B cell (primary cell): ENCODE data around the gene WNT11. TPM values are rescaled to one million over a fixed set of nuclear protein-coding genes. Genes with fewer than 3 reads are reported as not detected.

Experiments
- ATAC-seq: fragments of 200-7000 bp; cut with Tn5 transposase; one replicate; pipeline ENCODE4 v1.10.0; 2021; ENCODE audit warnings: low read depth, mild to moderate bottlenecking, moderate number of reproducible peaks, moderate library complexity
- CTCF ChIA-PET: fragments of 350-600 bp; sonication (Branson Sonifier 250); formaldehyde crosslinking; loops from one replicate; lab custom pipeline; 2021; ENCODE audit warnings: antibody characterized with exemption, inconsistent platforms; lab: Charles Lee
- POLR2A ChIA-PET: fragments of 350-600 bp; sonication (Branson Sonifier 250); formaldehyde crosslinking; loops from one replicate; lab custom pipeline; 2021; ENCODE audit warnings: antibody characterized with exemption; lab: Charles Lee
- DNase-seq: peaks from one replicate; pipeline ENCODE4 v3.0.0; 2013
- H2AFZ ChIP-seq: 2 replicates; pipeline ENCODE4 v1.6.1; 2012; ENCODE audit warnings: mild to moderate bottlenecking, low read depth, low read length; ENCODE audit not compliant: insufficient read depth, poor library complexity, severe bottlenecking
- H3K27ac ChIP-seq, 2 donors: 1 replicate in 1 of 2; 2 replicates in 1 of 2; pipeline ENCODE4 v1.5.1; 2012 to 2013; ENCODE audit warnings: low read length in 2 of 2, mild to moderate bottlenecking in 2 of 2, moderate library complexity in 1 of 2
- H3K27me3 ChIP-seq, 4 experiments: fragments of 200-600 bp in 1 of 4; sonication (generic) in 1 of 4; replicated peaks in 1 of 4; 1 replicate in 2 of 4; 2 replicates in 2 of 4; pipeline versions ENCODE4 v1.6.1 to v1.7.0; 2013 to 2016; ENCODE audit warnings: low read length in 3 of 4, mild to moderate bottlenecking in 2 of 4, mixed read lengths in 1 of 4, moderate library complexity in 1 of 4; ENCODE audit not compliant: insufficient read depth in 4 of 4, control insufficient read depth in 3 of 4; ENCODE audit errors: control extremely low read depth in 1 of 4
- H3K36me3 ChIP-seq, 2 experiments: replicated peaks in 1 of 2; 1 replicate in 1 of 2; 2 replicates in 1 of 2; pipeline versions ENCODE4 v1.6.1 to v1.7.1; 2013; ENCODE audit warnings: low read length in 1 of 2; ENCODE audit not compliant: insufficient read depth in 2 of 2, control insufficient read depth in 1 of 2; ENCODE audit errors: control extremely low read depth in 1 of 2, extremely low read depth in 1 of 2
- H3K4me1 ChIP-seq, 2 donors: fragments of 200-600 bp in 1 of 2; sonication (generic) in 1 of 2; 1 replicate in 1 of 2; 2 replicates in 1 of 2; pipeline versions ENCODE4 v1.5.1 to v1.6.1; 2013 to 2017; ENCODE audit warnings: low read length in 2 of 2; ENCODE audit not compliant: control insufficient read depth in 2 of 2, insufficient read depth in 2 of 2
- H3K4me2 ChIP-seq: replicated peaks from 2 replicates; pipeline ENCODE3; 2012; ENCODE audit warnings: mild to moderate bottlenecking, low read depth, low read length; ENCODE audit not compliant: poor library complexity, severe bottlenecking
- H3K4me3 ChIP-seq, 5 experiments: fragments of 200-600 bp in 1 of 5; sonication (generic) in 1 of 5; 1 replicate in 3 of 5; 2 replicates in 2 of 5; pipeline versions ENCODE4 v1.5.1 to v1.7.0; 2011 to 2016; ENCODE audit warnings: low read length in 4 of 5, mild to moderate bottlenecking in 4 of 5, low read depth in 2 of 5, control low read depth in 1 of 5, moderate library complexity in 1 of 5; ENCODE audit not compliant: insufficient read depth in 1 of 5; ENCODE audit errors: control extremely low read depth in 1 of 5, extremely low read depth in 1 of 5
- H3K79me2 ChIP-seq: fragments of 200-600 bp; sonication (generic); one replicate; pipeline ENCODE4 v1.6.0; 2016; ENCODE audit warnings: low read length; ENCODE audit not compliant: control insufficient read depth, insufficient read depth
- H3K9ac ChIP-seq: fragments of 200-600 bp; sonication (generic); 2 replicates; pipeline ENCODE4 v1.6.1; 2017; ENCODE audit warnings: mild to moderate bottlenecking, low read length, moderate library complexity
- H3K9me3 ChIP-seq, 3 donors: one replicate each; pipeline versions ENCODE4 v1.6.1 to v1.7.1; 2013; ENCODE audit warnings: low read length in 2 of 3; ENCODE audit not compliant: control insufficient read depth in 2 of 3, insufficient read depth in 1 of 3; ENCODE audit errors: control extremely low read depth in 1 of 3
- H4K20me1 ChIP-seq: 2 replicates; pipeline ENCODE4 v1.6.0; 2012; ENCODE audit warnings: mild to moderate bottlenecking, low read length; ENCODE audit not compliant: insufficient read depth, control insufficient read depth, poor library complexity, severe bottlenecking
- H3K27ac Mint-ChIP-seq: one replicate; pipeline ENCODE4 v1.8.0; 2021; ENCODE audit warnings: mixed read lengths
- H3K27me3 Mint-ChIP-seq: one replicate; pipeline ENCODE4 v1.8.0; 2021; ENCODE audit warnings: mixed read lengths
- H3K4me1 Mint-ChIP-seq: one replicate; pipeline ENCODE4 v1.8.0; 2021; ENCODE audit warnings: mixed read lengths
- H3K4me3 Mint-ChIP-seq: one replicate; pipeline ENCODE4 v1.8.0; 2021; ENCODE audit warnings: mixed read lengths
- H3K9me3 Mint-ChIP-seq: one replicate; pipeline ENCODE4 v1.8.0; 2022; ENCODE audit warnings: mixed read lengths; ENCODE audit not compliant: insufficient read depth
- EZH2 ChIP-seq: IDR thresholded peaks from 2 replicates; pipeline ENCODE4 v1.6.1; 2012; ENCODE audit warnings: borderline replicate concordance, low read depth, mild to moderate bottlenecking, moderate library complexity, low read length; ENCODE audit not compliant: insufficient read depth, poor library complexity, severe bottlenecking
- WGBS: methylation state at CpG from one replicate; pipeline ENCODE4 v1.1.5; 2013; ENCODE audit warnings: missing lambda C conversion rate; ENCODE audit not compliant: insufficient coverage; 5-methylcytosine and 5-hydroxymethylcytosine counted together
- intact Hi-C: fragments of 100-400 bp; cut with micrococcal nuclease; formaldehyde crosslinking; loops from one replicate; pipeline ENCODE4 v1.10.0; 2022
- polyA plus RNA-seq: library from polyadenylated mRNA; depleted of rRNA; stranded (reverse); fragments of >200 nt; gene quantifications from 2 replicates; pipeline ENCODE4 v1.2.3, GENCODE V29; 2012
- total RNA-seq, 2 donors: library from RNA; stranded (reverse); fragments of 120-200 nt in 1 of 2; gene quantifications; 1 replicate in 1 of 2; 2 replicates in 1 of 2; pipeline versions ENCODE4 v1.2.3 to v1.2.4, GENCODE V29; 2013 to 2022
- TF ChIP-seq, protein P1 (sequence below): fragments of 200-600 bp; IDR thresholded peaks from one replicate; pipeline ENCODE4 v1.8.0; 2022; ENCODE audit warnings: antibody characterized with exemption, mild to moderate bottlenecking

Gene WNT11
- total and polyA plus RNA-seq, 2 donors (not counting 1 experiment from before 2014, with no cell fraction given) = 0.39 TPM; not detected in 1

DNA sequence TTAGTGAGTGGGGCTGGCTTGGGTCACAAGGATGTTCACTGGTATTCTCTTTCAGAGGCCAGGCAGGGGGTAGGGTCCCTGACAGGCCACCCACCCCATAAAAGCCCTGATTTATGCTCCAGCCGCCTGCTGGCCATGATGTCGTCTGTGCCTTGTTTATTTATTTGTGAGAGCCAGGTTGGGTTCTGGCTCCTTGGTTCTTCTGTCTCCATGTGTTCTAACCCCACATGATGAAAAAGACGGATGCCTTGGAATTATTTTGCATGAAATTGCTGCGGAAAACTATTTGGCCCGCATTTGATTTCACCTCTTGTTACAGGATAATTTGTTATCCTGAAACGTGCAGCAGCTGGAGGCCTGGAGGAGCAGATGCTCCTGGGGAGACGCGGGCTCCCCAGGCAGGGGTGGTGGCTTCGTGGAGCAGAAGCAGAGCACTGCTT is 46.3 kb upstream of the WNT11 start:
- no peak overlapping the region for H3K27ac Mint-ChIP-seq
- no peak overlapping the region for H3K27ac ChIP-seq
- no peaks in the 10 kb centered on the region for H3K36me3 ChIP-seq
- no peak overlapping the region for H3K9ac ChIP-seq
- ChIA-PET POLR2A (no interaction called here), CTCF (no interaction called here)
- TF ChIP-seq, protein P1, sequence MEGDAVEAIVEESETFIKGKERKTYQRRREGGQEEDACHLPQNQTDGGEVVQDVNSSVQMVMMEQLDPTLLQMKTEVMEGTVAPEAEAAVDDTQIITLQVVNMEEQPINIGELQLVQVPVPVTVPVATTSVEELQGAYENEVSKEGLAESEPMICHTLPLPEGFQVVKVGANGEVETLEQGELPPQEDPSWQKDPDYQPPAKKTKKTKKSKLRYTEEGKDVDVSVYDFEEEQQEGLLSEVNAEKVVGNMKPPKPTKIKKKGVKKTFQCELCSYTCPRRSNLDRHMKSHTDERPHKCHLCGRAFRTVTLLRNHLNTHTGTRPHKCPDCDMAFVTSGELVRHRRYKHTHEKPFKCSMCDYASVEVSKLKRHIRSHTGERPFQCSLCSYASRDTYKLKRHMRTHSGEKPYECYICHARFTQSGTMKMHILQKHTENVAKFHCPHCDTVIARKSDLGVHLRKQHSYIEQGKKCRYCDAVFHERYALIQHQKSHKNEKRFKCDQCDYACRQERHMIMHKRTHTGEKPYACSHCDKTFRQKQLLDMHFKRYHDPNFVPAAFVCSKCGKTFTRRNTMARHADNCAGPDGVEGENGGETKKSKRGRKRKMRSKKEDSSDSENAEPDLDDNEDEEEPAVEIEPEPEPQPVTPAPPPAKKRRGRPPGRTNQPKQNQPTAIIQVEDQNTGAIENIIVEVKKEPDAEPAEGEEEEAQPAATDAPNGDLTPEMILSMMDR = no peak
- TF ChIP-seq EZH2 = no peak
- H3K4me1 ChIP-seq = no peaks in the 10 kb centered on the region
- no peak for ATAC-seq
- H2AFZ ChIP-seq = no peak overlapping the region
- no peak overlapping the region for H3K4me3 ChIP-seq
- peaks cover 23% of the 10 kb centered on the region for H3K27me3 Mint-ChIP-seq
- H3K4me3 Mint-ChIP-seq = no peak overlapping the region
- H3K79me2 ChIP-seq = no peaks in the 10 kb centered on the region
- peaks cover 0 to 29% (median 15%) of the 10 kb centered on the region in 3 donors for H3K9me3 ChIP-seq
- intact Hi-C loops = no loop called here
- 86% methylated on average over 9 of the region's 9 CpGs for WGBS
- no peaks in the 10 kb centered on the region for H3K4me1 Mint-ChIP-seq
- no peak for DNase-seq
- no peaks in the 10 kb centered on the region for H4K20me1 ChIP-seq
- H3K27me3 ChIP-seq = peaks cover 0 to 2% (median 0%) of the 10 kb centered on the region in 4 experiments
- peaks cover 3% of the 10 kb centered on the region for H3K9me3 Mint-ChIP-seq
- H3K4me2 ChIP-seq = no peak overlapping the region

DNA sequence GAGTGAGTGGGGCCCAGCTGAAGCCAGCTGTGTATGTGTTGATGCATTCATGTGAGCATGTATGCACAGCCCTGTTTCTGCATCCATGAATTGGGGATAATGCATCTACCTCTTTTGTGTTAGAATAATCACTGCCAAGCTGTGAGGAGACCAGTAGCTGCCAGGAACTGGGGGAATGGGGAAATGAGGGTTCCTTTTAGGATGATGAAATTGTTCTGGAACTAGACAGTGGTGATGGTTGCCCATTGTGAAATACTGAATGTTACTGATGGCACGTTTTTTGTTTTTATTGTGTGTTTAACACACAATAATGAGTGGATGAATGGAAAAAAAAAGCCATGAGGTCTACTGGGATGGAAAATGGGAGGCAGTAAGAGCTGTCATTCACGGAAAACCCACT is 45.3 kb upstream of the WNT11 start:
- DNase-seq = no peak
- Mint-ChIP-seq H3K27ac (no peak overlapping the region), H3K27me3 (peaks cover 19% of the 10 kb centered on the region), H3K4me3 (no peak overlapping the region), H3K4me1 (no peaks in the 10 kb centered on the region), H3K9me3 (peaks cover 3% of the 10 kb centered on the region)
- Histone ChIP-seq H3K9ac (no peak overlapping the region), H3K9me3 (peaks cover 0 to 29% (median 15%) of the 10 kb centered on the region in 3 donors), H3K27me3 (peaks cover 0 to 2% (median 0%) of the 10 kb centered on the region in 4 experiments), H3K4me1 (no peaks in the 10 kb centered on the region), H3K4me2 (no peak overlapping the region), H4K20me1 (no peaks in the 10 kb centered on the region), H3K27ac (no peak overlapping the region), H3K4me3 (no peak overlapping the region), H3K79me2 (no peaks in the 10 kb centered on the region), H3K36me3 (no peaks in the 10 kb centered on the region), H2AFZ (no peak overlapping the region)
- no peak for ATAC-seq
- ChIA-PET CTCF (interaction anchor here (1.4 kb wide), 1 partner anchor 43 kb away, joined by 4 read pairs; no protein-coding TSS in a partner anchor), POLR2A (no interaction called here)
- intact Hi-C loops = no loop called here
- WGBS = 44% methylated on average over 2 of the region's 2 CpGs
- no peak for TF ChIP-seq EZH2
- TF ChIP-seq, protein P1 = no peak
